KBM-7 (cell line): ENCODE data around the gene DHRS9.
"Not testable (repeated sequence)": the region's sequence is repeated elsewhere in the genome, so short reads cannot be mapped to it uniquely, and the experiment has no call there.

ENCODE experiments used
- DNase-seq: peaks from one replicate; pipeline ENCODE4 v3.0.0-alpha.2; 2015
- in situ Hi-C: fragments of 300-500 bp; cut with MboI; formaldehyde crosslinking; loops from 2 replicates; pipeline ENCODE4 v1.14.3; 2020; ENCODE audit warnings: low sequenced_read_pairs, low pct_unique_long_range_greater_than_20kb, mixed read lengths

The DHRS9 gene

GRCh38 chr2:169116327-169116726 is 47.0 kb downstream of the DHRS9 start:
- in situ Hi-C loops, result loop anchor here (25.0 kb wide), 1 partner anchor 154 kb away; no protein-coding TSS in a partner anchor

DNA sequence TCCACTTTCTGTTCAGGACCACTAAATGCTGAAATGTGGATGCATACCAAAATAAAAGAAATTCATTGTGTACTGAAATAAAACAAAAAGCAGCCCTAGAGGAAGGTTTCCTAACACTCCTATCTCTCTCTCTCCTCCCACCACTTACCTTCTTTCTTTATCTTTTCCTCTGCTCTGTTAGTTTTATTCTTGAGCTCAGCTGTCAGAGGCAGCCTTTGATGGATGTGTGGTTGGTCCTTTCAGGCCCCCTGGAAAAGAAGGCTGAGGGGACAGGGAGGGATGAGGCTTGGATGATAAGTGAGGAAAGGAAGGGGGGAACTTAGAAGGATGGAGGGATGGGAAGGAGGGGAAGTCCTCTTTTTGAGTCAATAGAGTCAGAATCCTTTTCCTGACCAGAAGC is 47.6 kb downstream of the DHRS9 start:
- in situ Hi-C loops, result loop anchor here (25.0 kb wide), 1 partner anchor 155 kb away; no protein-coding TSS in a partner anchor
- DNase-seq, result no peak

More at GRCh38 chr2:169116327-169116726, 47.0 kb downstream of the DHRS9 start:
- DNase-seq, result no peak

GRCh38 chr2:169118060-169118459 is 48.7 kb downstream of the DHRS9 start:
- no peak for DNase-seq

GRCh38 chr2:169119123-169119760 is 49.9 kb downstream of the DHRS9 start:
- in situ Hi-C loops, result loop anchor here (25.0 kb wide), 1 partner anchor 157 kb away; no protein-coding TSS in a partner anchor
- no peak for DNase-seq

More at GRCh38 chr2:169118060-169118459, 48.7 kb downstream of the DHRS9 start:
- in situ Hi-C loops, result loop anchor here (25.0 kb wide), 1 partner anchor 156 kb away; no protein-coding TSS in a partner anchor

DNA sequence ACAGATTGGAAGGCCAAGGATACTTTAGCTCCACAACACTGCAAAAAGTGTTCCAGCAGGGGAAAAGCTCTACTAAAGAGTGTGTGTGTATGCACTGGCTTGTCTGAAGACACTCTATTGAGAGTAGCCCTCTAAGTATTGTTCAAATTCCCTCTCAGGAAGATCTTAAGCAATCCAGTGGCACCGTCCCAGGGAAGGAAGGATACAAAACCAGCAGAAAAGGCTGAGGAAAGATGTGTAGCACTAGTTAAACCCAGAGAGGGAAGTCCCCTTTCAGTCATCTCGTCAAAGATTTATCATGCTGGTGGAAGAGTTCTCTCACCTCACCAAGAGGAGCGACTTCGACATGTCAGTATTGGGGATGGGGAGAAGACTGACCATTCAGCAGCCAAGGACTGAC is 50.5 kb downstream of the DHRS9 start:
- no peak for DNase-seq
- in situ Hi-C loops, result loop anchor here (25.0 kb wide), 1 partner anchor 158 kb away; no protein-coding TSS in a partner anchor

- DNase-seq, result no peak
- in situ Hi-C loops, result no loop called here
Measured at GRCh38 chr2:169129703-169130243, 60.4 kb downstream of the DHRS9 start.

- in situ Hi-C loops, result no loop called here
- peak; percentile 53 for DNase-seq
Measured at GRCh38 chr2:169131587-169132512, 62.5 kb downstream of the DHRS9 start.

DNA sequence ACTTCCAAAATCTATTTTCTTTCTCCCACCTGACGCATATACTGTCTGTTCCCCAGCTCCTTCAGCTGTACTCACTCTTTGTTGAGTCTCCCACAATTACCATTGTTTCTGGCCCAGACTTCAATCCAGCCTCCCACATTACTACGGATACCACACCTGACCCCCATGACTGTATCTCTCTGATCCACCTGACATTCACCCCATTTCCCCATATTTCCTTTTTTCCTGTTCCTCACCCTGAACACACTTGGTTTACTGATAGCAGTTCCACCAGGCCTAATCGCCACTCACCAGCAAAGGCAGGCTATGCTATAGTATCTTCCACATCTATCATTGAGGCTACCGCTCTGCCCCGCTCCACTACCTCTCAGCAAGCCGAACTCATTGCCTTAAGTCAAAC is 64.9 kb downstream of the DHRS9 start:
- in situ Hi-C loops, DNase-seq: not testable (repeated sequence)

DNA sequence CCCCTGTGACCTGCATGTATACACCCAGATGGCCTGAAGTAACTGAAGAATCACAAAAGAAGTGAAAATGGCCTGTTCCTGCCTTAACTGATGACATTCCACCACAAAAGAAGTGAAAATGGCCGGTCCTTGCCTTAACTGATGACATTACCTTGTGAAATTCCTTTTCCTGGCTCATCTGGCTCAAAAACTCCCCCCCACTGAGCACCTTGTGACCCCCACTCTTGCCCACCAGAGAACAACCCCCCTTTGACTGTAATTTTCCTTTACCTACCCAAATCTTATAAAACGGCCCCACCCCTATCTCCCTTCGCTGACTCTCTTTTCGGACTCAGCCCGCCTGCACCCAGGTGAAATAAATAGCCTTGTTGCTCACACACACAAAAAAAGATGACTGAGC is 67.1 kb downstream of the DHRS9 start:
- DNase-seq, in situ Hi-C loops: not testable (repeated sequence)

GRCh38 chr2:169136885-169137534 is 67.6 kb downstream of the DHRS9 start:
- in situ Hi-C loops, result no loop called here
- DNase-seq, result no peak

GRCh38 chr2:169137924-169138323 is 68.6 kb downstream of the DHRS9 start:
- no peak for DNase-seq
- in situ Hi-C loops, result no loop called here

DNA sequence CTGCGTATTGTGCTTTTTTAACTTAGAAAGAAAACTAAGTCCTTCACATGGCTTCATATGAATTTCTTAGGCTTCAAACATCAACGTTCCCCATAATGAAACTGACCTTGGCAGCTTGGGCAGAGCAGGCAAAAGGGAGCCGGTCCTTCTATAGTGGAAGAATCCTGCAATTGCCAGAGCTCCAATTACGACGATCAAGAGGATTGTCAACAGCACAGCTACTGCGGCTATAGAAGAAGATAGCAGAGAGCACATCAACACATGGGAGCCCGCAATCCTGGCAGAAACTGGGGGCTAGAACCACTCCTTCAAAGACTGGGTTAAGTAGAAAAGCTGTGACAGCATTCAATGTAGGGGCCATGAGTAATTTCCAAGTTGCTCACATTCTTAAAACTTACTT is 69.8 kb downstream of the DHRS9 start:
- no peak for DNase-seq
- in situ Hi-C loops, result no loop called here

GRCh38 chr2:169139993-169140767 is 70.8 kb downstream of the DHRS9 start:
- in situ Hi-C loops, result no loop called here
- no peak for DNase-seq

- peak; percentile 59 for DNase-seq
Measured at GRCh38 chr2:169141713-169142352, 72.5 kb downstream of the DHRS9 start.

GRCh38 chr2:169143998-169144397 is 74.6 kb downstream of the DHRS9 start:
- in situ Hi-C loops, result no loop called here
- DNase-seq, result no peak

More at GRCh38 chr2:169141713-169142352, 72.5 kb downstream of the DHRS9 start:
- in situ Hi-C loops, result no loop called here
